GM21786 (cell line): ENCODE measurements around the gene IZUMO4.
"Not testable (repeated sequence)": the region's sequence is repeated elsewhere in the genome, so short reads cannot be mapped to it uniquely, and the experiment has no call there.

ENCODE experiments used
- ATAC-seq: cut with Tn5 transposase; IDR thresholded peaks from one replicate; pipeline ENCODE4 v1.9.1; 2021; ENCODE audit not compliant: unreplicated experiment

The IZUMO4 gene

DNA sequence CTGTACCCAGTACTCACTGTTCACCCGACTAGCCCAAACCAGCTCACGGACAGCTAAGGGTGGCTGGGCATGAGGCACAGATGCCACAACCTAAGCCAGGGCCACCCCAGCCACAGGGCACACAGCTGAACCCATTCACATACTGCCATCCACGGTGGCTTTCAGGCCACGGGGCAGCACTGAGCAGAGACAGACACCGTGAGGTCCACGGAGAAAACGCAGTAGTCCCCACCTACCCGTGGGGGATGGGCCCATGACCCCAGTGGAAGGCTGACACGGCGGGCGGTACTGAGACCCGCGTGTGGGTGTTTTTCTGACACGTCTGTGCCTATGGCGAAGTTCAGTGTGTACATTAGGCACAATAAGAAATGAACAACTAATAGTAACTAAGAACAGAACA lies 25.5 kb downstream of the IZUMO4 start:
- no peak for ATAC-seq

GRCh38 chr19:2122982-2123381 lies 26.3 kb downstream of the IZUMO4 start:
- no peak for ATAC-seq

- ATAC-seq: no peak
Observed at GRCh38 chr19:2123682-2124387, 27.1 kb downstream of the IZUMO4 start.

DNA sequence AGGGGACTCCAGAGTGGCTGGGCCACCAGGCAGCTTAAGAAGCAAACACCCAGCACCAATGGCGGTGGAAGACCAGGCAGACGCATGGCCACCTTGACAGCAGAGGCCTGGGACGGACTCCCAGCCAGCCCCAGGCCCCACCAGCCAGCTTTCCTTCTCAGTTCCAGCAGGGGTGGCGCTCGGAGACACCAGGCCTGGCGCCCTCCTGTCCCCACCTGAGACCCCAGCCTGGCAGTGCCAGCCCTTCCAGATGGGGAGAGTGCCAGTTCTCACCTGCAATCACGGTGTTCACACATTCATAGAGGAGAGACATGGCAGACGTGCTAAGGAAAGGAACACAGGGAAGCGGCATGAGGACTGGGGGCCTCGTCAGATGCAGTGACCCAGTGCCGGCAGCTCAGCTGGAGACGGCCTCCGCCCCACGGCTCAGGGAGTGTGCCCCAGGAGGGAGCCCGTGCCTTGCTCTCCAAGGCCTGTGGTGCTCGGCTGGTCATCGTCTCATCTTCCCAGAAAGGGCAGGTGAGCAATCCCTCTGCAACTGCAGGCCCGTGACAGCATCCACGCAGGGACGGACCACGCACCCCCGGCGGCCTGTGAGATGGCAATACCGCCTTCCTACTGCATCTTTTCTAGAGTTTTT lies 30.3 kb downstream of the IZUMO4 start:
- no peak for ATAC-seq

DNA sequence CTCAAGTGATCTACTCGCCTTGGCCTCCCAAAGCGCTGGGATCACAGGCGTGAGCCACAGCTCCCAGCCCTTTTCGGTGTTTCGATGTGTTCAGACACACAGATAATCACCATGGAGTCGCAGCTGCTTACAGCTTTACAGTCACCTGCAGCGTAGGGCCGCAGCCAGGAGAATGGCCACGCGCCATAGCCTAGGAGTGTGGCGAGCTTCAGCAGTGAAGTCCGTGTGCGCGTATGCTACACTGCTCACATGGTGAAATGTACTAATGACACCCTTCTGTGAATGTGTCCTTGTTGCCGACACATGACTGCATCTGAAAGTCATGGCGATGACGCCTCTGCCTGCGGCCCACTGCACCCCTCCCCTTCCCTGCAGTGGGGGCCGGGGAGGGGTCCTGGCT lies 31.0 kb downstream of the IZUMO4 start:
- ATAC-seq: no peak

DNA sequence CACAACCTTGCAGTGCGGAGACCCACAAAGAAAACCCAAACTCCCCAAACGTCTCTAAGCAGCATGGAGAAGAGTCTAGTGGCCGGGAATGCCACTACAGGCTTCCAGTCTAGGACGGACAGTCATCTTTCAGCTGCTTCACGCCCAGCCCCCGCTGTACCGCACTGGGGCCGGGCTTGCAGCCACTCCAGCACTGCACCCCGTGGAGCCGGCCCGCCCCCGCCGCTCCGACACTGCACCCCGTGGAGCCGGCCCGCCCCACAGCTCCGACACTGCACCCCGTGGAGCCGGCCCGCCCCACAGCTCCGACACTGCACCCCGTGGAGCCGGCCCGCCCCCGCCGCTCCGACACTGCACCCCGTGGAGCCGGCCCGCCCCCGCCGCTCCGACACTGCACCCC lies 31.5 kb downstream of the IZUMO4 start:
- ATAC-seq: not testable (repeated sequence)

- no peak for ATAC-seq
Observed at GRCh38 chr19:2129022-2129421, 32.3 kb downstream of the IZUMO4 start.

GRCh38 chr19:2129486-2129885 lies 32.8 kb downstream of the IZUMO4 start:
- ATAC-seq: no peak

DNA sequence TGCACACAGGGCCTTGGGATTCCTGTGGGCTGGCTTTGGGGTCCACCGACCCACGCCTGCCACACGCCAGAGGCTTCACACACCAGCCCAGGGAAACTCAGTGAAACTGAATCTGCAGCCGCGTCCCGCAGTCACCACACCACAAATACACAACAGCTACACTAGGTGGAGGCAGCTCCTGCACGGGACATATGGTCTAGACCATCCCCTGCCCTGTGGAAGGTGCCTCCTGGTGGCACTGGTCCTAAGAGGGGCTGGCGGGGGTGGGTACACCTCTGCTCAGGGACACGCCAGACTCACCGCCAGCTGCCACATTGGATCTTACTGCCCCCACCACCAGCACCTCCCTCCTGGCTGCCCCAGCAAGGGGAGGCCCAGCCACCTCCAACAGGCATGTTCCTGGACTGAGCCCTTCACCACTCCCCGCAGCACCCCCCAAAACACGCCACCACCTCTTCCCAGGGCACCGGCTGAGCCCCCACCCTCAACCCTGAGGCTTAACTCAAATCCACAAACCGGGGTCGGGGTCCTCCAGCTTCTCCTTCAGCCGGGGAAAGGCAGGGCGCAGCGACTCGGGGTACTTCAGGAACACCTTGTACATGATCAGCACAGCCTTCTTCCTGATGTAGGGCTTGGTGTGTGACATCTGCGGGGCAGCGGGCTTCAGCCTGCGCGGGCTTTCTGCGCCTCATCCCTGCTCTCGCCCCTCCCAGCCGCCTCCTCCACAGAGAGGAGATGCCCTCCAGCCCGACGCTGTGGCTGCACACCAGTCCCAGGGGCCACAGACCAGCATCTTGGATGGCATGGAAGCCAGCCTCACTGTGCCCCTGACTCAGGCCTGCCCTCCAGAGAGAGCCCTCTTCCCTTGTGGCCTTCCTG lies 33.4 kb downstream of the IZUMO4 start:
- no peak for ATAC-seq

- not testable (repeated sequence) for ATAC-seq
Observed at GRCh38 chr19:2131012-2131975, 34.6 kb downstream of the IZUMO4 start.

GRCh38 chr19:2132191-2132590 lies 35.5 kb downstream of the IZUMO4 start:
- no peak for ATAC-seq

DNA sequence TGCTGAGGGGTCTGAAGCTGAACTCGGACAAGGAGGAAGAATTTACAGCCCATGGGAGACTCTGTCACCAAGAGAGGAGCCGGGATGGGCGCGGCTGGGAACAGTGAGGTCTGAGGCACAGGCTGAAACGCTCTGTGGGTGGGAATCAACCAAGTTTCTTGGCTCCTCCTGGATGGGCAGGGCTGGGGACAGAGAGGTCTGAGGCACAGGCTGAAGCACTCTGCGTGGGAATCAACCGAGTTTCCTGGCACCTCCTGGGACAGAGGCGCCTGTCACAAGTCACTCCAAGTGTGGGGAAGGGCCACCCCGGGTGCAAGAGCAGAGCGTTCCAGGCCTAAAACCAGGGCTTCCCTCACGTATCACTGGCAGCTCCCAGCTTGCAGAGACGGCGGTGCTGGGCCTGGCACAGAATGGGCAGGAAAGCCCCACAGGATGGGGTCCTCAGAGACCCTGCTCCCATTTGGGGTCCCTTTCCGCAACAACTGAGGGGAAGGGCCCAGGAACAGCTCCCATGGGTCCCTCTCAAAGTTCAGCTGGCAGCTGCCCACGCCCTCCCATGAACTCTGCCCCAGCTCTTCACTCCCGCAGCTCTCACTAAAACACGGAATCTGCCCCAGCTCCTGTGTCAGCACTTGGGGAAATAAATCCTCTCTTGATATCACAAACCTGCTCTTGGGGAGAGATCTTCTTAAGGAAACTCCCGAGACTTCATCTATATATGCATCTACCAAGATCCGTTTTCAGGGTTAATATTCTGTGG lies 36.2 kb downstream of the IZUMO4 start:
- no peak for ATAC-seq

DNA sequence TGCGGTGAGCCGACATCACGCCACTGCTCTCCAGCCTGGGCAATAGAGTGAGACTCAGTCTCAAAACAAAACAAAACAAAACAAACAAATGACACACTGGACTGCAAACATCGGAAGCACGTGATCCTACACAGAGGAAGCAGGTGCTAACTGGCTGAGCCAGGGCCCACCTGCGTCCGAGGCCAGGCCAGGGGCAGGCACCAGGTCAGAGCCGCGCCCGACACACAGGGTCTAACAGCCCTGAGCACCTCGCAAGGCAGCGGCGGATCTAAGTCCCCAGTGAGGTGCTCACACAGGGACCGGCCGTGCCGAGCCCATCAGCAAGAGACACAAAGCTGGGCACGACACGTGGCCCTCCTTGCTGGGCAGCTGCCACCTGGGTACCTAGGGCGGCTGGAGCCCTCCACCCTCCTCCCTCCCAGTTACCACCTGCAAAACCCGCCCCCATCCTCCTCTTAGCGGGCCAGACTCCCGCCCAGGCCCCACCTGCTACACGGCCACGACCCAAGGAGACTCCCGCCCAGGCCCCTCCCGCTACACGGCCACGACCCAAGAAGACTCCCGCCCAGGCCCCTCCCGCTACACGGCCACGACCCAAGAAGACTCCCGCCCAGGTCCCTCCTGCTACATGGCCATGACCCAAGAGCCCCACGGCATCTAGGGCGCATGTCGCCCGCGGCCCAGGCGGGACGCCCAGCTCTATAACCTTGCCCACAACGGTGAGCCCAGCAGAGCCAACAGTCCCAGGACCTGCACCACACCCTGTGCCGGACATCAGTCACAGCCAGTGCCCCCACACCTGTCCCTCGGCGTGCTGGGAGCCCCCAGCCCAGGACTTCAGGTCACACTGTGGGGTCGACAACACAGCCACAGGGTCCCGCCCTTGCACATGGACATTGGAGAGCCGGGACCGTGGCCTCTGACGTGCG lies 39.0 kb downstream of the IZUMO4 start:
- no peak for ATAC-seq

DNA sequence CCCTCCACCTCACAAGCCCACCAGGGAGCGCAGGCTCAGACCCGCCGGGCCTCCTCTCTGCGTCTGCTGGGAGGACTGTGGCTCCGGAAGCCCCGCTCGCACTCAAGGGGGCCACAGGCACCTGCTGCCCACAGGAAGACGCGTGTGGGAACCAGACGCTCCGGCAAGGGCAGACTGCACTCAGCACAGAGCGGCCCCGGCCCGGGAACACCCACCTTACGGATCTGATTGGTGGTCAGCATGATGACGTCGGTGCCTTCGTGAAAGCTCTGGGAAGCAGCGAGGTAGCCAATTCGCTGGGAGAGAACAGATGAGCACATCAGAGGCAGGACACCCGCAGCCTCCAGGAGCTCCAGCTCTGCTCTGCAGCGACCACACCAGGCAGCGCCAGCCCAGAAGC lies 40.1 kb downstream of the IZUMO4 start:
- no peak for ATAC-seq

DNA sequence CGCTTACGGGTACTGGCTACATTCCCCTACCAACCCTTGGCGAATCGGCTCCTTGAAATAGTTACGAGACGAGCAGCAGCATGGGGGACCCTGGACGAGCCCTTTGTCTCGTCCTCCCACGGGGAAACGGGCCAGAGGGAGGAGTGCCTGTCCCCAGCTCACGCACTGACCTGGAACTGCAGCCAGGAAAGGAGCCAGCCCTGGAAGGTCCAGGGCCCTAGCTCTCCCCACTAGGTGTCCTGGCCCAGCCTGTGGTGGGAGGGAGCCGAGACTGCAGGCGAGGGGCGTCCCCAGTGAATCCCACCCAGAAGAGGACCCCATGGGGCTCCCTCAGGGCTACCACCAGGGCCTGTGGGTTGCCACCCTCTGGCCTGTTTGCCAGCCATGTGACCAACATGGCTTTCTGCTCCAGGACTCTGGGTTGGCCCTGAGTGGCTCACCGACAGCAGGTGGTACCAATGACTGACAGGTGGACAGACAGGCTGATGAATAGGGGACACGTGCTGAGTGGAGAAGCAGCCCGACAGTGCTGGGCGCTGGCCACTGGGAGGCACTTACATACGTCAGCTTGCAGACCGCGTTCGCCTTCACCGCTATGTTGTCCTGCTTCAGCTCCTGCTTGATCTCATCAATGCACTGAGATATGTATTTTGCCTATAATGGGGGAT lies 41.5 kb downstream of the IZUMO4 start:
- no peak for ATAC-seq

DNA sequence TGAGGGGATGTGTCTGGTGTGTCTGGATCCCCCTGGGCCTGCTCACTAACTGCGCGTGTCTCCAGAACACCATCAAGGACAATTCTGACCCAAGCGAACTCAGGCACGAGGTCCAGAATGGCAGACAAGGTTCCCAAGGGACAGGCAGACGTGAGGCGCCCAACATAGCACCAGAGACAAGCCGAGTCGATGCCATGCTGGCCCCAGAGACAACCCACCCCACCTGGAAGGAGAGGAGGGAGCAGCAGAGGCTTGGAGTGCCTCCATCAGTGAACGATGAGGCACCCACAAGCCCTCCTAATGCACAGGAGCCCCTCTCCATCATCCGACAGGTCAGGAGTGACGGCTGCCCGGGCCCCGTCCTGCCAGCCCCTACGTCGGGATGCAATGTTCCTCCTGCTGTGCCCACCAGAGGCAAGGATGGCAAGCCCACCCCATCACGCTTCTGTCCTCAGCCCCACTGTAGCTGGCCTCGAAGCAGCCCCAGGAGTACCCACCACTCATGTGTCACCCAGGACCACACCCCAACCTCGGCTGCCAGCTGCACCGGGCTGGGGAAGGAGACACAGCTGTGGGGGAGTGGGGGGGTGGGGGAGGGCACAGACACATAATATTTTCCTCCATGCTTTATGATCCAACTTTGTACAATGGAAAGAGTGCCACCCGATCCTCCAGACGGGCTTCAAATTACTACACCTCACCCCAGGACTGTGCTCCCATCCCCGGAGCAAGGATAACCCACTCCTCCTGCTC lies 42.8 kb downstream of the IZUMO4 start:
- no peak for ATAC-seq

DNA sequence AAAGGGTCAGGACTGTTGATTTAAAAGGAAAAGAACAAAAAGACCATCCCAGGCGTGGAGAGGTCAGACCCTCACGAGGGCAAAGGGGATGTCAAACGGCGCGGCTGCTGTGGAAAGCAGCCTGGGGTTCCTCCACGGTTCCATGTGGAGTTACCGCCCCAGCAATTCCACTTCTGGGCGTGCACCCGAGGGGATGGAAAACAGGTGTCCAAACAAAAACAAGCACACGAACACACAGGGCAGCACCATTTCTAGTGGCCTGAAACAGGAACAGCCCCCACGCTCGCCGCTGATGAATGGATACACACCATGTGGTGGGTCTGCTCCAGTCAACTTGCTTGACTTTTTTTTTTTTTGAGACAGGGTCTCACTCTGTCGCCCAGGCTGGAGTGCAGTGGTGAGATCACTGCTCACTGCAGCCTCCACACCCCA lies 43.4 kb downstream of the IZUMO4 start:
- ATAC-seq: no peak
